Fibroblast of lung (primary cell): ENCODE data around the gene ANKRD17.

Source experiments
- CTCF ChIP-seq, 2 donors: IDR thresholded peaks in 1 of 2; conservative IDR thresholded peaks in 1 of 2; 1 replicate in 1 of 2; 2 replicates in 1 of 2; pipeline ENCODE4 v1.5.1; 2011 to 2012; ENCODE audit warnings: low read length in 2 of 2, control low read depth in 1 of 2, inconsistent platforms in 1 of 2, low read depth in 1 of 2, mild to moderate bottlenecking in 1 of 2
- EZH2 ChIP-seq: IDR thresholded peaks from 2 replicates; pipeline ENCODE4 v1.5.1; 2012; ENCODE audit warnings: low read length, control low read depth, mild to moderate bottlenecking; ENCODE audit errors: missing control alignments

- TF ChIP-seq CTCF (conservative IDR thresholded peaks at IDR 0.05 in 1 of 2, IDR thresholded peaks at IDR 0.05 in 1 of 2; ENCODE audit: low read depth in 1 of 2, low read length in 2 of 2) (no peak), EZH2 (no peak)
Observed at GRCh38 chr4:73098713-73099112, 159.9 kb downstream of the ANKRD17 start.
